Measurements from ENCODE around the gene SP1. TPM values are rescaled to one million over a fixed set of nuclear protein-coding genes. Genes with fewer than 3 reads are reported as not detected.

SP1 gene
- total and polyA plus RNA-seq, 3 experiments from 2014 or later: 6.6 to 63.3 (median 61.1) TPM

DNA sequence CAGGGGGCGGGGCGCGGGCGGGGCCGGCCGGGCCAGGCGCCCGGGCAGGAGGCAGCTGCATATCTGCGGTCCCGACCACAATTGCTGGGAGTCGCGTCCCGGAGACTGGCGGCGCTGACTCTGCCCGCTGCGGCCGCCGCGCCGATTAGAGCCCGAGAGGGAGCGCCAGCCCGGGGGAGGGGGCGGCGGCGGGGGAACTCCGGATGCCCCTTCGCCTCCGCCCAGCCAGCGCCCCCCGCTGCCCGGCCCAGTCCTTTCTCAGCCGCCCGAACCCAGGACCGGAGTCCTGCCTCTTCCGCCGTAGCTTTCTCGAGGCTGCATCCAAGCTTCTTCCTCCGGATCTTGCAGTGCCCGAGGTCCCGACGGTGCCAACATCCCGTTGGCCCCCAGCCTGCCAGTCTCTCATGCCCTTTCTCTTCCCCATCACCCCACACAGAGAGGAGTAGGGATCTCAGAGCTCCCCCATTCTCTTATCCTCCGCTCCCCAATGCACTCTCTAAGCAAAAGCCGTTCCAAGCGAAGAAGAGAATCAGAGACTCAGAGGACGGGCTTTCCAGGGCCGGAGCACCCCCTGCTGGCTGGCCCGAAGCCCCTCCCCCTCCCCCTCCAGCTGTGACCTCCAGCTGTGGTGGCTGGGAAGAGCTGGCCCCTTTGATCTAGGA, 35.0 kb upstream of the SP1 start:
- Histone ChIP-seq H3K9me3 (ENCODE audit: low read length) (no peaks in the 10 kb centered on the region), H3K4me3 (ENCODE audit: low read length) (peak overlapping the region; percentile 80), H3K36me3 (ENCODE audit: insufficient read depth, low read length) (no peaks in the 10 kb centered on the region), H3K27me3 (ENCODE audit: insufficient read depth, low read length, poor library complexity, severe bottlenecking) (no peaks in the 10 kb centered on the region), H3K4me1 (ENCODE audit: insufficient read depth, low read length) (peaks cover 9% of the 10 kb centered on the region), H3K27ac (ENCODE audit: low read depth, low read length) (peak overlapping the region; percentile 4)
- ChIA-PET CTCF (interaction anchor here (0.7 to 6.6 kb wide), 42 partner anchors 10 to 402 kb away, joined by 3 to 209 read pairs (median 4); partner anchors contain the start of genes AAAS, AMHR2, CSAD and ITGB7), POLR2A (interaction anchor here (0.6 to 4.0 kb wide), 9 partner anchors 9 to 164 kb away, joined by 3 to 28 read pairs (median 6); partner anchors contain the start of genes AAAS, CSAD, MYG1 and PFDN5)
- peaks cover 6 to 7% of the 10 kb centered on the region in 2 donors for H3K27me3 Mint-ChIP-seq
- peak; percentile 53 to 80 (median 61) for DNase-seq
- H3K4me1 Mint-ChIP-seq: peaks cover 12 to 18% (median 14%) of the 10 kb centered on the region in 3 donors
- peak overlapping the region; percentile 90 to 98 (median 95) for H3K4me3 Mint-ChIP-seq
- no peaks in the 10 kb centered on the region for H3K9me3 Mint-ChIP-seq
- peak overlapping the region in 7 of 8 donors; percentile 75 to 95 (median 92) for H3K27ac Mint-ChIP-seq
- peaks cover 0 to 2% (median 0%) of the 10 kb centered on the region in 3 donors for H3K36me3 Mint-ChIP-seq

DNA sequence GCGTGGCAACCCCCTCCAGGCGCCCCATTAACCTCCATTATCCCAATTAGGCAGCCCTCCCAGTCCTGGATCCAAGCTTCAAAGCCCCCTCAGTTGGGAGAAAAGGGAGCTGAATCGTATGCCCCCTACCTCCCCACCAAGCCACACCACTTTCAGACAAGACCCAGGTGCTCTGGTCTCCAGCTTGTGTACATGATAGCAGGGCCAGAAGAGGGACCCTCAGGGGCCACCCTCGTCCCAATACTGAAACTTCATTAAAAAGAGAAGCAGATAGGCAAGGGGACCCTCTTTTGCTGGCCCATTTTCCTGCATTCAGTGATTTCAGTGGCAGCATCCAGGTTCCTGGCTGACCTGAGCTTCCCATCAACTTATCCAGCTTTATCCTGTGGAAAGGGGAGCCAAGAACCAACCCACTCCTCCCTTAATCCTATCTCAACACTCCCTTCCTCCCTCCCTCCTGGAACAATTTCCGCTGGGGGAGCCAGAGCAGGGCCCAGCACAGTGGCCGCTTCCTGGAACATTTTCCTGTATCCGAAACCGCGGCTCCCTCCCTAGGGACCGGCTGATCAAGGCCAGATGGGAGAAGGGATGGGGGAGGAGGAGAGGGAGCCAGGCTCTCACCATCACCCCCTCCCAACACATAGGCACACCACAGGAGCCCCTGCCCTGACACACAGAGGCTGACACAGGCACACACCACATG, 34.3 kb upstream of the SP1 start:
- H3K27ac ChIP-seq (ENCODE audit: low read depth, low read length): no peak overlapping the region
- H3K27me3 Mint-ChIP-seq: peaks cover under 1 to 1% of the 10 kb centered on the region in 2 donors
- CTCF ChIA-PET: interaction anchor here (0.7 to 6.6 kb wide), 42 partner anchors 9 to 401 kb away, joined by 3 to 209 read pairs (median 4); partner anchors contain the start of genes AAAS, AMHR2, CSAD and ITGB7

DNA sequence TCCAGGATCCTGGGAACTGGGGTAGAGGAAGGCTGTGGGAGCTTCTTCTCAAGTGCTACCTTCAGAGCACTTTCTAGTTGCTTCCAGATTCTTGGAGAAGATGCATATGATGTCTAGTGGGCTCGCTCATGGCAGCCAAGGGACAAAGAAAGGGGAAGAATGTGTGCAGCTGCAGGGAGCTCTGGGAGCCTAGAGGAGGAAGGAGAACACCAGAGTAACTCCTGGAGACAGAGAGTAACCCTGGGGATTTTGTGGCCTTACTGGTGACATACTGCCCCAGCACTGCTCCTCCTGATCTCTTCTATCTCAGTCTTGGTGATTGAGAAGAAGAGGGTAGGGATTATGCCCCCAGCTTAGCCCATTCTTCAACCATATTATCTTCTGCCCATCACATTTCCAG, 33.5 kb upstream of the SP1 start:
- H3K27me3 Mint-ChIP-seq: peaks cover 0 to 1% of the 10 kb centered on the region in 2 donors
- H3K4me1 Mint-ChIP-seq: peaks cover 12 to 18% (median 14%) of the 10 kb centered on the region in 3 donors
- no peaks in the 10 kb centered on the region for H3K9me3 Mint-ChIP-seq
- ChIA-PET POLR2A (interaction anchor here (0.6 to 4.0 kb wide), 2 partner anchors 22 to 322 kb away, joined by 4 to 28 read pairs; no protein-coding TSS in a partner anchor), CTCF (interaction anchor here (1.4 to 6.6 kb wide), 7 partner anchors 22 to 188 kb away, joined by 4 to 209 read pairs (median 17); partner anchors contain the start of gene AAAS)
- peak overlapping the region in 3 of 8 donors; percentile 40 to 51 (median 48) for H3K27ac Mint-ChIP-seq
- Histone ChIP-seq H3K4me1 (ENCODE audit: insufficient read depth, low read length) (peaks cover 9% of the 10 kb centered on the region), H3K9me3 (ENCODE audit: low read length) (no peaks in the 10 kb centered on the region), H3K4me3 (ENCODE audit: low read length) (no peak overlapping the region), H3K36me3 (ENCODE audit: insufficient read depth, low read length) (no peaks in the 10 kb centered on the region), H3K27me3 (ENCODE audit: insufficient read depth, low read length, poor library complexity, severe bottlenecking) (no peaks in the 10 kb centered on the region), H3K27ac (ENCODE audit: low read depth, low read length) (no peak overlapping the region)
- H3K36me3 Mint-ChIP-seq: peaks cover 0 to 2% (median 0%) of the 10 kb centered on the region in 3 donors
- peak overlapping the region in 2 of 7 donors; percentile 6 to 23 for H3K4me3 Mint-ChIP-seq
- DNase-seq: no peak

More for the DNA sequence above, 34.3 kb upstream of the SP1 start:
- Histone ChIP-seq H3K4me1 (ENCODE audit: insufficient read depth, low read length) (peaks cover 9% of the 10 kb centered on the region), H3K4me3 (ENCODE audit: low read length) (no peak overlapping the region), H3K27me3 (ENCODE audit: insufficient read depth, low read length, poor library complexity, severe bottlenecking) (no peaks in the 10 kb centered on the region), H3K9me3 (ENCODE audit: low read length) (no peaks in the 10 kb centered on the region), H3K36me3 (ENCODE audit: insufficient read depth, low read length) (no peaks in the 10 kb centered on the region)
- Mint-ChIP-seq H3K36me3 (peaks cover 0 to 2% (median 0%) of the 10 kb centered on the region in 3 donors), H3K4me1 (peaks cover 12 to 18% (median 14%) of the 10 kb centered on the region in 3 donors), H3K9me3 (no peaks in the 10 kb centered on the region), H3K4me3 (peak overlapping the region; percentile 32 to 98 (median 94)), H3K27ac (peak overlapping the region in 5 of 8 donors; percentile 85 to 95 (median 92))
- DNase-seq: no peak
- POLR2A ChIA-PET: interaction anchor here (1.0 to 4.0 kb wide), 7 partner anchors 10 to 73 kb away, joined by 3 to 28 read pairs (median 7); partner anchors contain the start of genes AAAS, MYG1, PFDN5 and SP1

DNA sequence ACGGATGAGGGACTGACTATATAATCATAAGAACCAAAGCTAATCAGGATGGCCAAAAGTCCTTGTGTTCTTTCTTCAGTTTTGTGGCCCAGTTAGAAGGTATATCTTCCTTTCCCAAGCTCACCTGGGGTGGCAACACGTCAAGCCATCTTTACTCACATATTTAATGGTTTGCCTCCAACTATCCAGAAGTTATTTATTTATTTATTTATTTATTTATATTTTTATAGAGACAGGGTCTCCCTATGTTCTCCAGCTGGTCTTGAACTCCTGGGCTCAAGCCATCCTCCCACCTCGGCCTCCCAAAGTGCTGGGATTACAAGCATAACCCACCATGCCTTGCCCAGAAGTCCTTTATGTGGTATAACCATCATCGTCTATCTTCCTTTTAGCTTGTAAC, 32.1 kb upstream of the SP1 start:
- ChIA-PET POLR2A (interaction anchor here (0.6 kb wide), 1 partner anchor 77 kb away, joined by 3 read pairs; no protein-coding TSS in a partner anchor), CTCF (interaction anchor here (1.0 to 6.6 kb wide), 4 partner anchors 23 to 134 kb away, joined by 3 to 209 read pairs (median 21); partner anchors contain the start of genes AAAS and ESPL1)
- H3K27ac Mint-ChIP-seq: no peak overlapping the region
- H3K9me3 Mint-ChIP-seq: no peaks in the 10 kb centered on the region
- no peak overlapping the region for H3K27ac ChIP-seq (ENCODE audit: low read depth, low read length)
- H3K4me1 Mint-ChIP-seq: peaks cover 18 to 23% (median 20%) of the 10 kb centered on the region in 3 donors
- H3K27me3 Mint-ChIP-seq: peaks cover 0 to 1% of the 10 kb centered on the region in 2 donors
- no peak overlapping the region for H3K4me3 Mint-ChIP-seq
- no peaks in the 10 kb centered on the region for H3K9me3 ChIP-seq (ENCODE audit: low read length)
- no peak for DNase-seq
- H3K27me3 ChIP-seq (ENCODE audit: insufficient read depth, low read length, poor library complexity, severe bottlenecking): no peaks in the 10 kb centered on the region
- peaks cover 0 to 2% (median 0%) of the 10 kb centered on the region in 3 donors for H3K36me3 Mint-ChIP-seq
- H3K36me3 ChIP-seq (ENCODE audit: insufficient read depth, low read length): no peaks in the 10 kb centered on the region
- peaks cover 14% of the 10 kb centered on the region for H3K4me1 ChIP-seq (ENCODE audit: insufficient read depth, low read length)
- H3K4me3 ChIP-seq (ENCODE audit: low read length): no peak overlapping the region

DNA sequence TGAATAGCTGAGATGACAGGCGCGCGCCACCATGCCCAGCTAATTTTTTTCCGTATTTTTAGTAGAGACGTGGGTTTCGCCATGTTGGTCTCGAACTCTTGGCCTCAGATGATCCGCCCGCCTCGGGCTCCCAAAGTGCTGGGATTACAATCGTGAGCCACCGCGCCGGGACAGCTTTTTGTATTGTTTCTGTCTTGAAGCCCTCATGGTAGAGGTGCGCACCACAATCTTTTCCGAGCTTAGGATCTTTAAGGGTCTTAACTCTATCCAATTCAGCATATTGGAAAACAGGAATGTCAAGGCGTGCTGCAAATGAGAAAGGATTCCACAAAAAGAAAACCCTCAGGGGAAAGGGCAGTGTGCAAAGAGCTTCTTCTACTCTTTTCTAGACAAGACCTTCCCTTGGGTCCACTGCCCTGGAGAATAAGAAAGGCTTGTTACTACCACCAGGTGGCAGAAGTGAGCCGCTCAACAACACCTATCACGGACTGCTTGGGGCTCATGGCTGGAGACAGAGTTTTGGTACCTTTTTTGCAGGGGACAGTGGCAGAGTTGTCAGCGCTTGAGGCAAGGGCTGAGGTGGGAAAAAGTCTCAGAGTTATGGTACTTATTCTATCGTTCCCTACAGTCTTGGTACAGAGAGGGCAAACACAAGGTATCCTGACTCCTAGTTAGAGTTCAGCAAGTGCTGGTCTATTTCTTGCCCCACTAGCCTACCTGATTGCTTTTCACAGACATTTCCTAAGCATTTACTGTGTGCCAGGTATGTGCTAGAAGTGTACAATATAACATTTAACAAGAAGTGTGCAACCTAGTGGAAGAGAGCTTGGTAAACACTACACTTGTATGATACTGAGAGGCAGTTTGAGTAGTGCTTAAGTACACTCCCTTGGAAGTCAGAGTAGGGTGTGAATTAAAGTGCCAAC, 27.4 kb upstream of the SP1 start:
- POLR2A ChIA-PET: interaction anchor here (0.6 to 1.2 kb wide), 4 partner anchors 23 to 245 kb away, joined by 3 to 13 read pairs (median 4); partner anchors contain the start of gene NPFF
- H3K9me3 Mint-ChIP-seq: no peaks in the 10 kb centered on the region

DNA sequence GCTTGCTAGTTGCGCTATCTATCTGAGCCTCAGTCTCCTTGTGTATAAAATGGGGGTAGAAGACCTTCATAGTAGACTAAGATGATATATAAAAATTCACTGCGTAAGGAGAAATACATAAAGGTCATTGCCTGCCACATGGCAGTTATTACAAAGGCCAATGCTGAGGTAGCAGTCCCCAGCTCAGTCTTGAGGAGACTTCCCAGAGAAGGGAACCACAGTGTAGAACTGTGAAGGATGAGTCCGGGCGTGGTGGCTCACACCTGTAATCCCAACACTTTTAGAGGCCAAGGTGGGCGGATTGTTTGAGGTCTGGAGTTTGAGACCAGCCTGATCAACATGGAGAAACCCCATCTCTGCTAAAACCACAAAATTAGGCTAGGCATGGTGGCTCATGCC, 26.7 kb upstream of the SP1 start:
- DNase-seq: no peak
- Mint-ChIP-seq H3K9me3 (no peaks in the 10 kb centered on the region), H3K27me3 (no peaks in the 10 kb centered on the region), H3K4me3 (no peak overlapping the region), H3K27ac (no peak overlapping the region), H3K4me1 (peaks cover 6 to 7% (median 6%) of the 10 kb centered on the region in 3 donors), H3K36me3 (no peaks in the 10 kb centered on the region)
- CTCF ChIA-PET: interaction anchor here (1.0 to 6.3 kb wide), 13 partner anchors 12 to 156 kb away, joined by 3 to 121 read pairs (median 6); partner anchors contain the start of genes AAAS, AMHR2, ESPL1 and NPFF
- POLR2A ChIA-PET: no interaction called here
- H3K4me3 ChIP-seq (ENCODE audit: low read length): no peak overlapping the region
- H3K9me3 ChIP-seq (ENCODE audit: low read length): no peaks in the 10 kb centered on the region
- peaks cover 6% of the 10 kb centered on the region for H3K4me1 ChIP-seq (ENCODE audit: insufficient read depth, low read length)
- no peaks in the 10 kb centered on the region for H3K36me3 ChIP-seq (ENCODE audit: insufficient read depth, low read length)
- no peak overlapping the region for H3K27ac ChIP-seq (ENCODE audit: low read depth, low read length)
- H3K27me3 ChIP-seq (ENCODE audit: insufficient read depth, low read length, poor library complexity, severe bottlenecking): no peaks in the 10 kb centered on the region

More for the DNA sequence above, 27.4 kb upstream of the SP1 start:
- Mint-ChIP-seq H3K36me3 (no peaks in the 10 kb centered on the region), H3K4me1 (peaks cover 6 to 7% (median 6%) of the 10 kb centered on the region in 3 donors), H3K27me3 (no peaks in the 10 kb centered on the region), H3K4me3 (no peak overlapping the region), H3K27ac (peak overlapping the region in 3 of 8 donors; percentile 2 to 38 (median 12))
- H3K4me1 ChIP-seq (ENCODE audit: insufficient read depth, low read length): peaks cover 6% of the 10 kb centered on the region
- no peaks in the 10 kb centered on the region for H3K36me3 ChIP-seq (ENCODE audit: insufficient read depth, low read length)
- peak; percentile 71 to 89 (median 78) for DNase-seq
- no peaks in the 10 kb centered on the region for H3K9me3 ChIP-seq (ENCODE audit: low read length)
- no peaks in the 10 kb centered on the region for H3K27me3 ChIP-seq (ENCODE audit: insufficient read depth, low read length, poor library complexity, severe bottlenecking)
- no peak overlapping the region for H3K4me3 ChIP-seq (ENCODE audit: low read length)
- CTCF ChIA-PET: interaction anchor here (0.6 to 6.3 kb wide), 50 partner anchors 9 to 305 kb away, joined by 3 to 121 read pairs (median 4); partner anchors contain the start of genes AAAS, AMHR2, ESPL1 and NPFF
- H3K27ac ChIP-seq (ENCODE audit: low read depth, low read length): no peak overlapping the region

DNA sequence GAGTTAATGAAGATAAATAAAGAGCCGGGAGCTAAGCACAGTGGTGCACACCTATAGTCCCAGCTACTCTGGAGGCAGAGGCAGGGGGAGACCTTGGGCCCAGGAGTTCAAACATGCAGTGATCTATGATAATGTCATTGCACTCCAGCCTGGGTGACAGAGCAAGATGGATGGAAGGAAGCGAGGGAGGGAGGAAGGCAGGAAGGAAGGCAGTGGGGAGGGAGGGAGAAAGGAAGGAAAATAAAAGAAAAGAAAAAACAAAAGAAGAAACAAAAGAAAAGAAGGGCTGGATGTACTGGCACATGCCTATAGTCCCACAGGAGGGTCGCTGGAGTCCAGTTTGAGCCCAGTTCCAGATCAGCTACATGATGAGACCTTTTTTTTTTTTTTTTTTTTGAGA, 24.9 kb upstream of the SP1 start:
- Mint-ChIP-seq H3K36me3 (no peaks in the 10 kb centered on the region), H3K4me1 (peaks cover 6 to 7% (median 6%) of the 10 kb centered on the region in 3 donors), H3K9me3 (no peaks in the 10 kb centered on the region), H3K27ac (no peak overlapping the region), H3K27me3 (no peaks in the 10 kb centered on the region), H3K4me3 (no peak overlapping the region)
- H3K4me1 ChIP-seq (ENCODE audit: insufficient read depth, low read length): peaks cover 6% of the 10 kb centered on the region
- no peak for DNase-seq
- no peak overlapping the region for H3K27ac ChIP-seq (ENCODE audit: low read depth, low read length)
- H3K36me3 ChIP-seq (ENCODE audit: insufficient read depth, low read length): no peaks in the 10 kb centered on the region
- H3K9me3 ChIP-seq (ENCODE audit: low read length): no peaks in the 10 kb centered on the region
- no peaks in the 10 kb centered on the region for H3K27me3 ChIP-seq (ENCODE audit: insufficient read depth, low read length, poor library complexity, severe bottlenecking)
- no peak overlapping the region for H3K4me3 ChIP-seq (ENCODE audit: low read length)
- POLR2A ChIA-PET: no interaction called here
- CTCF ChIA-PET: interaction anchor here (0.9 to 6.3 kb wide), 5 partner anchors 10 to 154 kb away, joined by 4 to 121 read pairs (median 6); partner anchors contain the start of genes AMHR2 and NPFF
